Measurements from ENCODE around the gene ENTPD1. TPM values are rescaled to one million over a fixed set of nuclear protein-coding genes. Genes with fewer than 3 reads are reported as not detected.

ENTPD1 gene
- total RNA-seq, 2 donors from 2014 or later = 62.5 to 92.9 TPM

DNA sequence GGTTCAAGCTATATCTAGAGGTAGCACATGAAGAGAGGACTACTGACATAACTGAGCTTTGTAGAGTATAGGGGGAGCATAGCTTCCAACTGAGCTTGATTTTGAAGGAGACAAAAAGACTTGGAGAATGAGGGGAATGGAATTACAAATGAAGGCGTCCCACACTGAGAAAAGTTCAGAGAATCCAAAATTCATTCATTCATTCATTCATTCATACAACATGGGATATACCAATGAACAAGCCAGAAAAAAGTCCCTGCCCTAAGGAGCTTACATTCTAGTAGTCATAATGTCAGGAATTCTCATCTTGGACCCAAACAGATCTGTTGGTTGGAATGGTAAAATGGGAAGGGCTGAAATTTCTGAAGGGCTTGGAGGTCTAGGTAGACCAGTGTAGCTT is 62.0 kb downstream of the ENTPD1 start:
- intact Hi-C loops (cut with DNase I) = no loop called here
- DNase-seq (ENCODE audit: low spot score) = no peak

DNA sequence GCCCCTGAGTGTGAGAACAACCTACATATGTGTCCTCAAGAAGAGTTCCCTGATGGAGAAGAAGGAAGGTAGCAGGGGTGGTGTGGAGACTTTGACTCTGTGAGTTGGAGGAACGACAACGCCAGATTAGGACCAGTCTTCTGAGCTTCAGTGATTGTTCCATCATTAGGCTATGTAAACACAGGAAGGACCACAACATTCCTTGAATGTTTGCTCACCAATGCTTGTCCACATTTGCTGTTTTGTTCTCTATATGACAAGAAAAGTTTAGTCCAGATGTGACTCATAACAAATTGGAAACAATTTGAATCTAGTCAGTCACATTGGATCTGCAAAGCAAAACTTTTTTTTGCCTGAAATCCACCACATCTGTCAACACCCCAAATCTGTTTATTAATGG is 62.7 kb downstream of the ENTPD1 start:
- intact Hi-C loops (cut with DNase I) = no loop called here
- DNase-seq (ENCODE audit: low spot score) = no peak

DNA sequence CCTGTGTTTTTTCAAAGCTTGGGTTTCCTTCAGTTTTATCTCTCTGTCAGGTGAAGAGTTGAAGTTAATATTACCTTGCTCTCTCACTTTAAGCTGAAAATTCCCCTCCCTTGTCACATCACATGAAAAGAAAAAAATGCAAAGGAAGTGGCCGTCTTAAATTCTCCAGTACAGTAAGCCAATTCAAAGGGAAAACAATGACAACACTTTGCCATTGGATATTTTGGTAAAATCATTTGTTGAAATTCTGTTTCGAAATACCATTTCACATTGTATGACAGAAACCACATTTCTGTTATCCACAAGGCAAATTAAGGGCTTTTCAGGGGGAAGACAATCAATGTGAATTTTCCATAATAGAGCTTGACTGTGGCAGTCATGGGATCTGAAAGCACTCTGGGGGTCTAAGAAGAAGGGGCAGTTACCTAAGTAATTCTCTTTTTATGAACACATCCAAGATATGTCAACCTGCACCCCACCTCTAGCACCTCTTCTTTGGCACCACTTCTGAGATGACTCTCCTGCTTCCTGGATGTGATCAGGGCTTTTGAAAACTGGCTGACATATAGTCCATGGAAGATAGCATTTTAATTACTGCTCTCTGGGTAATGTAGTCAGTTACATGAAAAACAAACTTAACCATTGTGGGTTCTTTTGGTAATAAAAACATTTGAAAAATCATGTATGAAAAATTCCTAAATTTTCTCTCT is 63.8 kb downstream of the ENTPD1 start:
- no peak for DNase-seq (ENCODE audit: low spot score)
- intact Hi-C loops (cut with DNase I) = no loop called here

DNA sequence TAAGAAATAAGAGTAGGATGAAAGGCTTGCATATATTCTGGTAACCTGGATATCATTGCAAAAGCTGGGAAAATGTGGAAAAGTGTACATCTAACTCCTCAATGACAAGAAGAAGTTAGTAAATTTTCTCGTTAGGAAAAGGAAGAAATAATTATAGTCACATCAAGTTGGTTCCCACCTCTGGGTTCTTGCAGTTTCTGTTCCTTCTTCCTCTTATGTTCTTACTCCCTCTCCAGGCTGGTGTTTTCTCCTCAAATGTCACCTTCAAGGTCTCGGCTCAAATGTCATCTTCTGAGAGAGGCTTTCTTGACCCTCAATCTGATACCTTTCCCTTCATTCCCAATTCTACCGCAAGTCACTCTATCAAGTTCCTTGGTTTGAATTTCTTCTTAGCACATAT is 64.4 kb downstream of the ENTPD1 start:
- no peak for DNase-seq (ENCODE audit: low spot score)
- intact Hi-C loops (cut with DNase I) = no loop called here

- DNase-seq (ENCODE audit: low spot score) = no peak
- intact Hi-C loops (cut with DNase I) = no loop called here
Observed at GRCh38 chr10:95821720-95822119, 65.8 kb downstream of the ENTPD1 start.

DNA sequence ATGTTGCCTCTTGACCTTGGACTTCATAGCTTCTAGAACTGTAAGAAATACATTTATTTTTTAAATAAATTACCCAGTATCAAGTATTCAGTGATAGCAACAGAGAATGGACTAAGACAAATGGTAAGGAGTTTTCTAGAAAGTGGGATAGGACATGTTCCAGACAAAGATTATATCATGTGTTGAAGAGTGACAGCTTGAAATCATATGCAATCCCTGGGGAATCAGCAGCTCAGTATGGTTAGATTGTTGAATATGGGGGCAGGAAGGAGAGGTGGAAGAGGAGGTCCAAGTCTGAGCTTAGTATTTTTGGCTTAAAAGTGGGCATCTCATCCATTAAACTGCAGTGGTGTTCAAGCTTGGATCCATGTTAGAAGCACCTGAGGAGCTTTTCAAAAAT is 74.1 kb downstream of the ENTPD1 start:
- intact Hi-C loops (cut with DNase I) = no loop called here
- no peak for DNase-seq (ENCODE audit: low spot score)

GRCh38 chr10:95831076-95831475 is 75.1 kb downstream of the ENTPD1 start:
- no peak for DNase-seq (ENCODE audit: low spot score)
- intact Hi-C loops (cut with DNase I) = no loop called here

DNA sequence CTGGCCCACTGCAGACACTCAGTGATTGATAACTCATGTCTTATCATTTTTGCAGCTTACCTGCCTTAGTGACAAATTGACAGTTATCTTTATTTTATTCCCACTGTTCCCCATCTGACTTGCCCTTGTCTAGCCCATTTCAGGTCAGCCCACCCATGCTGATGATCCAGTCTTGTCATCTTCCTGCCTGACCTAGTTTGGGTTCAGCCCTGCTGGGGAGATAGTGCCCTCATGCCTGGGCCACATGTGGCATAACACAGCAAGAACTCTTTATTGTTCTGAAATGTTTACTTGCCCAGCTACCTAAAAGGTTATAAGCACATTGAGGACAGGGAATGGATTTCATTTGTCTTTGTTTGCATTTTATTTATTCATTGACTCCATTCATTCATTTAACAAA is 75.6 kb downstream of the ENTPD1 start:
- intact Hi-C loops (cut with DNase I) = no loop called here
- DNase-seq (ENCODE audit: low spot score) = no peak

- no peak for DNase-seq (ENCODE audit: low spot score)
- intact Hi-C loops (cut with DNase I) = no loop called here
Observed at GRCh38 chr10:95832216-95833041, 76.5 kb downstream of the ENTPD1 start.

DNA sequence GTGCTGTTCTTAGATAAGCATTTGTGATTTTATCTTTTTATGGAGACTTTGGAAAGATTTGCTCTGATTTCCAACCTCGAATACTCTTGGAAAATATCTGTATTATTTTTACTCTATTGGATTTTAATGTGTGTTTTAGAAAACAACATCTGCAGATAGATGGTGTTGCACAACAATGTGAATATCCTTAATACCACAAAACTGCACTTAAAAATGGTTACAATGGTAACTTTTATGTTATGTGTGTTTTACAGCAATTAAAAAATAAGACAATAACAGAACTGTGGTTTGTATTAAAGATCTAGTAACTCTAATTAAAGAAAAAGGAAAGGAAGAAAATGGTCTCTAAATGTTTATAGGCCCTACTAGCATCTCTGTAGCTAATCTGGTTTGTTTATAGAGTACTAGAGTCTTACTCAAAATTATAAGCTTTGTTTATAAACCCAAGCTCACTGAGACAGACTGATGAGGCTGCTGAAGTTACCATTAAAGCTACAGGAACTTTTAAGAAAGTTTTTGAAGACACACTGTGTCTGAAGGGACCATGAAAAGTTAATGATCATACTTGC is 77.2 kb downstream of the ENTPD1 start:
- DNase-seq (ENCODE audit: low spot score) = no peak
- intact Hi-C loops (cut with DNase I) = no loop called here

DNA sequence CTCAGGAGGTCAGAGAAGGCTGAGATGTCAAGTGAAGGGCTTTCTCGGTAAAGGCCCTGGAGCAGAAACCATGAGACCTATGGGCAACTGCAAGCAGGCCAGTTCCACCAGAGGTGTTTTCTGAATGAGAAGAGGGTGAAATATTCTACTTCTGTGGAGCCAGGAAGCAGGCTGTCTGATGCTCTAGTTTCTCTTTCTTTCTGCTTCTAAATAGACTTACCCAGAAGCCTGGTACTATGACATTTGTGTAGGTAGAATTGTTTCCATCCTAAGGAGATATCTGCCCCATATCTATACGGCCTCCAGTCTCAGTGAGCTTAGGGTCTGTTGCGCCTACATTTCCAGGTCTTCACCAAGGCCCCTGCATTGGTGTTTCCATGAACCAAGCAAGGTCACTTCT is 78.4 kb downstream of the ENTPD1 start:
- intact Hi-C loops (cut with DNase I) = no loop called here
- DNase-seq (ENCODE audit: low spot score) = no peak

GRCh38 chr10:95835149-95835860 is 79.3 kb downstream of the ENTPD1 start:
- no peak for DNase-seq (ENCODE audit: low spot score)
- intact Hi-C loops (cut with DNase I) = no loop called here

DNA sequence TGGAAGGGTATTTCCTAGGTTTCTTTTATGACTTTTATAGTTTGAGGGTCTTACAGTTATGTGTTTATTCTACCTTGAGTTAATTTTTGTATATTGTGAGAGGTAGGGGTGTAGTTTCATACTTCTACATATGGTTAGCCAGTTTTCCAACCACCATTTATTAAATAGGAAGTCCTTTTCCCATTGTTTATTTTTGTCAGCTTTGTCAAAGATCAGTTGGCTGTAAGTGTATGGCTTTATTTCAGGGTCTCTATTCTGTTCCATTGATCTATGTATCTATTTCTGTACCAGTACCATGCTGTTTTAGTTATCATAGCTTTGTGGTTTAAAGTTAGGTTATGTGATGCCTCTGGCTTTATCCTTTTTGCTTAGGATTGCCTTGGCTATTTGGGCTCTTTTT is 79.9 kb downstream of the ENTPD1 start:
- intact Hi-C loops (cut with DNase I) = no loop called here
- no peak for DNase-seq (ENCODE audit: low spot score)

- intact Hi-C loops (cut with DNase I) = no loop called here
- no peak for DNase-seq (ENCODE audit: low spot score)
Observed at GRCh38 chr10:95836610-95837355, 80.8 kb downstream of the ENTPD1 start.

GRCh38 chr10:95837356-95837776 is 81.4 kb downstream of the ENTPD1 start:
- intact Hi-C loops (cut with DNase I) = no loop called here
- DNase-seq (ENCODE audit: low spot score) = no peak

- DNase-seq (ENCODE audit: low spot score) = no peak
- intact Hi-C loops (cut with DNase I) = no loop called here
Observed at GRCh38 chr10:95837783-95838182, 81.8 kb downstream of the ENTPD1 start.

- DNase-seq (ENCODE audit: low spot score) = no peak
- intact Hi-C loops (cut with DNase I) = loop anchor here in 1 of 2 donors (5.0 kb wide), 1 partner anchor 148 kb away; the partner anchor contains the start of gene TCTN3
Observed at GRCh38 chr10:95840121-95840520, 84.2 kb downstream of the ENTPD1 start.

GRCh38 chr10:95840681-95841080 is 84.7 kb downstream of the ENTPD1 start:
- intact Hi-C loops (cut with DNase I) = loop anchor here in 1 of 2 donors (5.0 kb wide), 1 partner anchor 148 kb away; the partner anchor contains the start of gene TCTN3
- no peak for DNase-seq (ENCODE audit: low spot score)
